OCI-LY1 (cell line): ENCODE data around the gene MS4A10.
A peak's percentile ranks its signal among the peaks of the same experiment; 100 is the strongest.

Experiments
- H2AFZ ChIP-seq: fragments of 200-600 bp; sonication (generic), shearing (Covaris generic); 2 replicates; pipeline ENCODE4 v1.6.0; 2014; ENCODE audit warnings: antibody characterized with exemption, mild to moderate bottlenecking, low read length
- H3F3A ChIP-seq: fragments of 200-600 bp; sonication (generic), shearing (Covaris generic); 2 replicates; pipeline ENCODE4 v1.6.0; 2014; ENCODE audit warnings: mild to moderate bottlenecking, antibody characterized with exemption, low read length, moderate library complexity; ENCODE audit not compliant: insufficient read depth
- H3K27ac ChIP-seq: fragments of 200-600 bp; sonication (generic); 2 replicates; pipeline ENCODE4 v1.5.1; 2014; ENCODE audit warnings: low read length, mixed run types, mild to moderate bottlenecking, low read depth; ENCODE audit not compliant: poor library complexity, severe bottlenecking
- H3K27me3 ChIP-seq: fragments of 200-600 bp; sonication (generic); 2 replicates; pipeline ENCODE4 v1.6.0; 2014; ENCODE audit warnings: antibody characterized with exemption, mild to moderate bottlenecking, low read length, moderate library complexity; ENCODE audit not compliant: insufficient read depth
- H3K36me3 ChIP-seq: fragments of 200-600 bp; sonication (generic); 2 replicates; pipeline ENCODE4 v1.6.1; 2014; ENCODE audit warnings: mild to moderate bottlenecking, antibody characterized with exemption, low read length, moderate library complexity, mixed read lengths; ENCODE audit not compliant: insufficient read depth
- H3K4me1 ChIP-seq: fragments of 200-600 bp; sonication (generic); 2 replicates; pipeline ENCODE4 v1.5.1; 2014; ENCODE audit warnings: mild to moderate bottlenecking, low read length, moderate library complexity; ENCODE audit not compliant: insufficient read depth, severe bottlenecking
- H3K4me2 ChIP-seq: fragments of 200-600 bp; sonication (generic), shearing (Covaris generic); 2 replicates; pipeline ENCODE4 v1.6.1; 2014; ENCODE audit warnings: low read length
- H3K4me3 ChIP-seq: fragments of 200-600 bp; sonication (generic); 2 replicates; pipeline ENCODE4 v1.5.1; 2014; ENCODE audit warnings: low read length, low read depth, mild to moderate bottlenecking, mixed read lengths; ENCODE audit not compliant: poor library complexity, severe bottlenecking
- H3K79me2 ChIP-seq: fragments of 200-600 bp; shearing (Covaris generic); 2 replicates; pipeline ENCODE4 v1.6.1; 2016; ENCODE audit warnings: mixed run types, low read length, mixed read lengths; ENCODE audit not compliant: insufficient read depth
- H3K9ac ChIP-seq: fragments of 200-600 bp; sonication (generic), shearing (Covaris generic); 2 replicates; pipeline ENCODE4 v1.6.1; 2014; ENCODE audit warnings: mild to moderate bottlenecking, low read length, mixed read lengths
- H3K9me2 ChIP-seq: fragments of 200-600 bp; sonication (generic), shearing (Covaris generic); 2 replicates; pipeline ENCODE4 v1.6.1; 2014; ENCODE audit warnings: low read depth, mild to moderate bottlenecking, low read length, mixed read lengths
- H3K9me3 ChIP-seq: fragments of 200-600 bp; shearing (Covaris generic); 2 replicates; pipeline ENCODE4 v1.6.1; 2014; ENCODE audit warnings: low read length, mixed read lengths
- H4K20me1 ChIP-seq: fragments of 200-600 bp; sonication (generic), shearing (Covaris generic); 2 replicates; pipeline ENCODE4 v1.6.0; 2016; ENCODE audit warnings: mild to moderate bottlenecking, low read length; ENCODE audit not compliant: insufficient read depth
- EZH2 ChIP-seq: fragments of 200-600 bp; sonication (generic), shearing (Covaris generic); IDR thresholded peaks from 2 replicates; pipeline ENCODE4 v1.8.0; 2017; ENCODE audit warnings: borderline replicate concordance, mixed run types, mild to moderate bottlenecking, antibody characterized with exemption, low read length, moderate library complexity, mixed read lengths
- TF ChIP-seq, protein P1 (sequence below): fragments of 200-600 bp; sonication (generic), shearing (Covaris generic); IDR thresholded peaks from 2 replicates; pipeline ENCODE4 v1.5.1; 2017; ENCODE audit warnings: mild to moderate bottlenecking, antibody characterized with exemption, low read length, moderate library complexity, mixed read lengths

Gene MS4A10

DNA sequence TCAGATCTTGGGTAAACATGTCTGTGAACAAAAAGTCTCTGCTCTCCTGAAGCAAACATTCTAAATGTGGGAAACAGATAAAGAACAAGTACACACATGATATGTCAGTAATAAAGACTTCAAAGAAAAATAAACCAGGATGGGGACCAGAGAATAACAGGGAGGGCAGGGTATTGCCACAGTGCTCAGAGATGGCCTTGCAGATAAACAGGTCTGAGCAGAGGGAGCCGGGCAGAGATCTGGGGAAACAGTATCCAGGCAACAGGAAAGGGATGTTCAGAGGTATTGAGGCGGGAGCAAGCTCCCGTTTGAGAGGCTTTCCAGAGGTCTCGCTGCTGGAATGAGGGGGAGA lies 59.7 kb downstream of the MS4A10 start:
- peaks cover 33% of the 10 kb centered on the region for H3K4me1 ChIP-seq
- H3K27me3 ChIP-seq, result no peaks in the 10 kb centered on the region
- no peak overlapping the region for H3K27ac ChIP-seq
- H3K9ac ChIP-seq, result peak overlapping the region; percentile 73; the same call in 1 of the 2 replicates
- H2AFZ ChIP-seq, result no peak overlapping the region
- H3K9me3 ChIP-seq, result no peaks in the 10 kb centered on the region
- H3F3A ChIP-seq, result no peaks in the 10 kb centered on the region
- H3K79me2 ChIP-seq, result peaks cover 26% of the 10 kb centered on the region
- no peaks in the 10 kb centered on the region for H4K20me1 ChIP-seq
- H3K9me2 ChIP-seq, result no peaks in the 10 kb centered on the region
- no peak for TF ChIP-seq EZH2
- TF ChIP-seq, protein P1, sequence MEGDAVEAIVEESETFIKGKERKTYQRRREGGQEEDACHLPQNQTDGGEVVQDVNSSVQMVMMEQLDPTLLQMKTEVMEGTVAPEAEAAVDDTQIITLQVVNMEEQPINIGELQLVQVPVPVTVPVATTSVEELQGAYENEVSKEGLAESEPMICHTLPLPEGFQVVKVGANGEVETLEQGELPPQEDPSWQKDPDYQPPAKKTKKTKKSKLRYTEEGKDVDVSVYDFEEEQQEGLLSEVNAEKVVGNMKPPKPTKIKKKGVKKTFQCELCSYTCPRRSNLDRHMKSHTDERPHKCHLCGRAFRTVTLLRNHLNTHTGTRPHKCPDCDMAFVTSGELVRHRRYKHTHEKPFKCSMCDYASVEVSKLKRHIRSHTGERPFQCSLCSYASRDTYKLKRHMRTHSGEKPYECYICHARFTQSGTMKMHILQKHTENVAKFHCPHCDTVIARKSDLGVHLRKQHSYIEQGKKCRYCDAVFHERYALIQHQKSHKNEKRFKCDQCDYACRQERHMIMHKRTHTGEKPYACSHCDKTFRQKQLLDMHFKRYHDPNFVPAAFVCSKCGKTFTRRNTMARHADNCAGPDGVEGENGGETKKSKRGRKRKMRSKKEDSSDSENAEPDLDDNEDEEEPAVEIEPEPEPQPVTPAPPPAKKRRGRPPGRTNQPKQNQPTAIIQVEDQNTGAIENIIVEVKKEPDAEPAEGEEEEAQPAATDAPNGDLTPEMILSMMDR, result no peak
- peak overlapping the region; percentile 71 for H3K4me3 ChIP-seq
- peaks cover 35% of the 10 kb centered on the region for H3K36me3 ChIP-seq
- peak overlapping the region; percentile 79 for H3K4me2 ChIP-seq

DNA sequence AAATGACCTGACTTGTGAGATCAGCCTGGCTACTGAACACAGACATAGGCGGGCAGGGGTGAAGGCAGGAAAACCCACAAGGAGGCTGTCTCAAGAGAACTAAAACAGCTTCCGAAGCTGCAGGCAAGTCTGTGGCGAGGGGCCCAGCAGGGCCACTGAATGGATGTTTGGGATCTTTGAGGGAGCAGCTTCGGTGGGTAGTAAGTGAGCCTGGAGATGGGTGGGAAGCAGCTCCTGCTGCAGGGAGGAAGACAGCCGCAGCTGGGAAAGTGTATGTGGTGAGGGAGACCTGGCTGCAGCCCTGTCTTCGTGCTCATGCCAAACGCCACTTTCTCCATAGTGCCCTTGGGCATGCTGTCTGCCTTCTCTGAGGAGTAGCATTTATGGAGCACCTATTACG lies 60.2 kb downstream of the MS4A10 start:
- Histone ChIP-seq H3K27me3 (no peaks in the 10 kb centered on the region), H4K20me1 (no peaks in the 10 kb centered on the region), H3K9ac (peak overlapping the region; percentile 73; the same call in 1 of the 2 replicates), H2AFZ (no peak overlapping the region), H3K4me3 (peak overlapping the region; percentile 71), H3K9me3 (no peaks in the 10 kb centered on the region), H3K27ac (no peak overlapping the region), H3K4me1 (peaks cover 33% of the 10 kb centered on the region), H3K36me3 (peaks cover 40% of the 10 kb centered on the region), H3K79me2 (peaks cover 26% of the 10 kb centered on the region), H3F3A (no peaks in the 10 kb centered on the region), H3K4me2 (peak overlapping the region; percentile 79), H3K9me2 (no peaks in the 10 kb centered on the region)
- no peak for TF ChIP-seq EZH2

DNA sequence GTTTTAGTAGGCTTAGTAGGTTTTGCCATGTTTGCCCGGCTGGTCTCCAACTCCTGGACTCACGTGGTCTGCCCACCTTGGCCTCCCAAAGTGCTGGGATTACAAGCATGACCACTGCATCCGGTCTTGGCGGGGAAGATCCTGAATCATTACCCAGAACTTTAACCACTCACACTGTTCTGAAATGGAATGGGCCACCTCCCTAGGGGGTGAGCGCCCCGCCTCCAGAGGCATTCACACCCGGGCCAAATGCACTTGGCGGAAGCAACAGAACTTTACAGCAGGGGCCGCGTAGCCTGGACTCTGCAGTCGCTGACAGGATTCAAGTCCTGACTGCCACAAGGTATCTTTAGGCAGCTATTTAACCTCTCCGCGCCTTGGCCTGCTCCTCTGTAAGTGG lies 62.1 kb downstream of the MS4A10 start:
- Histone ChIP-seq H3K9me3 (no peaks in the 10 kb centered on the region), H4K20me1 (no peaks in the 10 kb centered on the region), H2AFZ (no peak overlapping the region), H3K9me2 (no peaks in the 10 kb centered on the region), H3K4me3 (no peak overlapping the region), H3K27me3 (no peaks in the 10 kb centered on the region), H3K27ac (no peak overlapping the region), H3K36me3 (peaks cover 53% of the 10 kb centered on the region), H3K4me1 (peaks cover 25% of the 10 kb centered on the region), H3K9ac (no peak overlapping the region), H3K79me2 (peaks cover 24% of the 10 kb centered on the region), H3K4me2 (no peak overlapping the region), H3F3A (no peaks in the 10 kb centered on the region)
- TF ChIP-seq EZH2, result no peak
- TF ChIP-seq, protein P1, result no peak

DNA sequence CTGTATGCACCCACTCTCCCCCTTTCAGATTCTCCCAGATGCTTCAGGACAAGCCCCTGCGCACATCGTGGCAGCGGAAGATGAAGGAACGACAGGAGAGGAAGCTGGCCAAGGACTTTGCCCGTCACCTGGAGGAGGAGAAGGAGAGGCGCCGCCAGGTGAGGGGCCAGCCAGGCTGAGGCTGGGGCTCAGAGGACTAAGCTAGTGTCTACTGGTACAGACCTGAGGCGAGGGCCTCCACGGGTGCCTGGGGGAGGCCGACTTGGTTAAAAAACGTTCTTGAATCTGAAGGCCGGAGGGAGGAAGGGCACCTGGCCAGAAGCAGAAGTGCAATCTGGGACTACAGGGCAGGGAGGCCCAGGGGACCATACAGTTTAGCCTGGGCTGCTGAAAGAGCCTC lies 62.8 kb downstream of the MS4A10 start:
- Histone ChIP-seq H4K20me1 (no peaks in the 10 kb centered on the region), H3K9me3 (no peaks in the 10 kb centered on the region), H3K9me2 (no peaks in the 10 kb centered on the region), H3K4me2 (no peak overlapping the region), H3K9ac (no peak overlapping the region), H3K27me3 (no peaks in the 10 kb centered on the region), H3K4me1 (peaks cover 25% of the 10 kb centered on the region), H2AFZ (no peak overlapping the region), H3F3A (no peaks in the 10 kb centered on the region), H3K79me2 (peaks cover 18% of the 10 kb centered on the region), H3K27ac (no peak overlapping the region), H3K4me3 (no peak overlapping the region), H3K36me3 (peaks cover 58% of the 10 kb centered on the region)
- TF ChIP-seq, protein P1, result no peak
